ENCODE results near the gene ZNF346. TPM values are rescaled to one million over a fixed set of nuclear protein-coding genes. Genes with fewer than 3 reads are reported as not detected.
"Not testable (repeated sequence)": the region's sequence is repeated elsewhere in the genome, so short reads cannot be mapped to it uniquely, and the experiment has no call there.

Gene ZNF346
- total and polyA plus RNA-seq, 8 donors = 4.7 to 122 (median 16.4) TPM

DNA sequence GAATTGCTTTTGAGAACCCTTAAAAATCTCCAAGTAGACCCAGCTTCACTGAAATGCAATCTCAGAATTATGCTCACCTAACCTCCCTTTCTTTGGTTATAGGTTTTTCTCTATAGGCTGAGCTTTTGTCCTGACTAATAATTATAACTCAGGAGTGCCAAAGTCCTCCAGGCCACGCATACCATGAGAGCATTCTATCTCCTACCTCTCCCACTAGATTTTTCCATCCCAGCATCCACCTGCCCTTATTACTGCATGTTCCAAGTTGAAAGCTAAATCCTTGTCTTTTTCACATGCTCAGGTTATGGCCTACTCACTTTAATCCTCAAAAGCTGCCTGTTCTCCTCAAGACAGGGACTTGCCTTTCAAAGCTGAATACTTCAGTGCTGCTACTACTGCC lies 22.1 kb downstream of the ZNF346 start:
- Histone ChIP-seq H3K4me3 (no peak overlapping the region), H3K27ac (no peak overlapping the region), H3K36me3 (peaks cover 25 to 90% (median 84%) of the 10 kb centered on the region in 4 donors), H3K27me3 (no peaks in the 10 kb centered on the region), H3K9me3 (no peaks in the 10 kb centered on the region), H3K4me1 (peaks cover 0 to 6% (median 0%) of the 10 kb centered on the region in 4 donors)
- intact Hi-C loops (cut with DNase I; ENCODE audit: low total_unique reads) = no loop called here
- no peak for DNase-seq
- TF ChIP-seq POLR2A (IDR thresholded peaks at IDR 0.05) (no peak), POLR2AphosphoS5 (IDR thresholded peaks at IDR 0.05) (no peak)
- 68 to 100% (median 95%) methylated on average over 1 of the region's 1 CpG for WGBS, 5 donors

DNA sequence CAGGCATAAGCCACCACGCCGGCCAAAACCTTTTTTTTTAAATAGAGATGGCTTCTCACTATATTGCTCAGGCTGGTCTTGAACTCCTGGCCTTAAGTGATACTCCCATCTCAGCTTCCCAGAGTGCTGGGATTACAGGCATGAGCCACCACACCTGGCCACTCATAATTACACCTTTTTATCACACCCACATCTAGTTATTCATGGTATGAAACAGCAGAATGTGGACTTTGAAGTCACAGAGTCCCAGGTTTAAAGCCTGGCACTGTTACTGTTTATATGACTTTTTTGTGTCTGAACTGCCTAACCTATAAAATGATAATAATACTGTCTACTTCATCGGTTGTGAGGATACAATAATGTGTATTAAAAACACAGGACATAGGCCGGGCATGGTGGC lies 23.1 kb downstream of the ZNF346 start:
- Histone ChIP-seq H3K36me3 (peaks cover 25 to 97% (median 94%) of the 10 kb centered on the region in 4 donors), H3K9me3 (no peaks in the 10 kb centered on the region), H3K4me1 (peaks cover 0 to 6% (median 0%) of the 10 kb centered on the region in 4 donors), H3K27me3 (no peaks in the 10 kb centered on the region), H3K27ac (no peak overlapping the region), H3K4me3 (no peak overlapping the region)
- WGBS, 5 donors = 92 to 96% (median 93%) methylated on average over 4 of the region's 4 CpGs
- intact Hi-C loops (cut with DNase I; ENCODE audit: low total_unique reads) = no loop called here
- TF ChIP-seq POLR2AphosphoS5 (IDR thresholded peaks at IDR 0.05) (no peak), EP300 (IDR thresholded peaks at IDR 0.05) (no peak), POLR2A (IDR thresholded peaks at IDR 0.05) (no peak)
- TF ChIP-seq, protein P1, sequence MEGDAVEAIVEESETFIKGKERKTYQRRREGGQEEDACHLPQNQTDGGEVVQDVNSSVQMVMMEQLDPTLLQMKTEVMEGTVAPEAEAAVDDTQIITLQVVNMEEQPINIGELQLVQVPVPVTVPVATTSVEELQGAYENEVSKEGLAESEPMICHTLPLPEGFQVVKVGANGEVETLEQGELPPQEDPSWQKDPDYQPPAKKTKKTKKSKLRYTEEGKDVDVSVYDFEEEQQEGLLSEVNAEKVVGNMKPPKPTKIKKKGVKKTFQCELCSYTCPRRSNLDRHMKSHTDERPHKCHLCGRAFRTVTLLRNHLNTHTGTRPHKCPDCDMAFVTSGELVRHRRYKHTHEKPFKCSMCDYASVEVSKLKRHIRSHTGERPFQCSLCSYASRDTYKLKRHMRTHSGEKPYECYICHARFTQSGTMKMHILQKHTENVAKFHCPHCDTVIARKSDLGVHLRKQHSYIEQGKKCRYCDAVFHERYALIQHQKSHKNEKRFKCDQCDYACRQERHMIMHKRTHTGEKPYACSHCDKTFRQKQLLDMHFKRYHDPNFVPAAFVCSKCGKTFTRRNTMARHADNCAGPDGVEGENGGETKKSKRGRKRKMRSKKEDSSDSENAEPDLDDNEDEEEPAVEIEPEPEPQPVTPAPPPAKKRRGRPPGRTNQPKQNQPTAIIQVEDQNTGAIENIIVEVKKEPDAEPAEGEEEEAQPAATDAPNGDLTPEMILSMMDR (IDR thresholded peaks at IDR 0.05) = no peak
- no peak for DNase-seq

DNA sequence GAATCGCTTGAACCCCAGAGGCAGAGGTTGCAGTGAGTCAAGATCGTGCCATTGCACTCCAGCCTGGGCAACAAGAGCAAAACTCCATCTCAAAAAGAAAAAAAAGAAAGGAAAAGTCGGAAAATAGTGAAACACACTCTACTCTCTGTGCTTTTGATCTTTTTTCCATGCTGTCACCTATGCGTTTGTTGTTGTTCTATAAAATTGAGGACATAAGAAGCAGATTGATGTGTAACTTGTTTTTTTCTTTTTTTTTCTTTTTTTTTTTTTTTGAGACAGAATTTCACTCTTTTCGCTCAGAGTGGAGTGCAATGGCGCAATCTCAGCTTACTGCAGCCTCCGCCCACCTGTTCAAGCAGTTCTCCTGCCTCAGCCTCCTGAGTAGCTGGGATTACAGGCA lies 26.0 kb downstream of the ZNF346 start:
- H3K9me3 ChIP-seq; DNase-seq; H3K27ac ChIP-seq; H3K4me1 ChIP-seq; H3K27me3 ChIP-seq; H3K4me3 ChIP-seq; intact Hi-C loops (cut with DNase I; ENCODE audit: low total_unique reads): not testable (repeated sequence)
- peaks cover 22 to 99% (median 94%) of the 10 kb centered on the region in 4 donors for H3K36me3 ChIP-seq
- WGBS, 5 donors = 95 to 98% (median 96%) methylated on average over 7 of the region's 7 CpGs

DNA sequence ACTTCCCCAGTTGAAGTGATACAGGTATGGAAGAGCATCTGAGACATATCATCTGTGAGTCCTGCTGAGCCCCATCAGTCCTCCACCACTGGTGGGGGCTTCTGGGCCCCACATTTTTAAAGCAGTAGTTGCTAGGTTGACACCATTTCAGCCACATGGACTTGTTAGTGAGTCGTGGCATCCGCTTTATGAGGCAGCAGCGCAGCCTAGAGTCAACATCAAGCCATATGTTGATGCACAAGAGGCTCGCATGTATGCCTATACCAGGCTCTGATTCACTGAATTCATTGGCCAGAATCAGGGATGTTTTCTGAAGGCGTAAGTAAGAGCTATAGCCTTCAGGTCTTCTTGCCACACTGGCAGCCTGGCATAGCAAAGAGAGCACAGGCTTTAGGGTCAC lies 26.8 kb downstream of the ZNF346 start:
- Histone ChIP-seq H3K9me3 (no peaks in the 10 kb centered on the region), H3K27me3 (no peaks in the 10 kb centered on the region), H3K4me1 (no peaks in the 10 kb centered on the region), H3K4me3 (no peak overlapping the region), H3K27ac (no peak overlapping the region), H3K36me3 (peaks cover 21 to 99% (median 97%) of the 10 kb centered on the region in 4 donors)
- intact Hi-C loops (cut with DNase I; ENCODE audit: low total_unique reads) = no loop called here
- no peak for DNase-seq
- 82 to 97% (median 93%) methylated on average over 3 to 5 of the region's 5 CpGs for WGBS, 5 donors
- TF ChIP-seq, protein P1 (IDR thresholded peaks at IDR 0.05) = no peak
- TF ChIP-seq POLR2AphosphoS5 (IDR thresholded peaks at IDR 0.05) = no peak

DNA sequence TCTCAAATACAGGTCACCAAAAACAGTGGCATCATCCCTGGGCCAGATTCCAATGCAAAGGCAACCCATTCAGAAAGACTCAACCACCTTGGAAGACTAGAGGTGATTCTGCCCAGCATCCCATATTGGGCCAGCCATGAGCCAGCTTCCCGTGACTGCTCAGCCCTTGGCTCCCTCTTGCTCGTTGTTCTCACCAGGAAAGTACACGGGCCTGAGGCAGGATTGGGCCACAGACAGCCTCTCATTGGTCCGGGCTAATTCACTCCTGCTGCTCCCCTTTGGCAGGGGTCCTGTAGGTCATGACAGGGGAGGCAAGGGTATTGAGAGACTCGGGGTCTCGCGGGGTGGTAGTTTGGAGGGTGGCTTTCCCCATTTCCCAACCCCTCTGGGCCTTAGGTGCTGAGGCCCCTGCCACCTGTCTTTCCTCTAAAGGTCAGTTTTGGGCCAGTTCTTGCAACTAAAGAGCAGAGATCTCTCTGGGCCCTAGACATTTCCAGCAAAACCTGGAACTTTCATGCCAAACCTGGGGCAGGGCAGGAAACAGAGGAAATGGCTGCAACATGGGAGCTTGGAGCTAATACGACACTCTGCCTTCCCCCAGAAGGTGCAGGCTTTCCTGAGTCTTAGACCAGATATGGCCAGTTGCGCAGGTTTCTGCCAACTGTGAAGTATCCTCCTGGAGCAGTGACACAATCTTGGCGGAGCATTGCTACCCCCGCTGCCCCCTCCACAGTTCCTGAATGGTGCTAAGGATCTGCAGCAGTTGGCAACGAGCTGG lies 42.2 kb downstream of the ZNF346 start:
- WGBS, 5 donors = 79 to 89% (median 85%) methylated on average over 8 to 12 of the region's 12 CpGs
- intact Hi-C loops (cut with DNase I; ENCODE audit: low total_unique reads) = no loop called here
- Histone ChIP-seq H3K36me3 (peaks cover 17 to 82% (median 58%) of the 10 kb centered on the region in 4 donors), H3K9me3 (no peaks in the 10 kb centered on the region), H3K4me3 (no peak overlapping the region), H3K4me1 (no peaks in the 10 kb centered on the region), H3K27me3 (no peaks in the 10 kb centered on the region), H3K27ac (no peak overlapping the region)
- TF ChIP-seq, protein P1 (IDR thresholded peaks at IDR 0.05) = no peak
- TF ChIP-seq POLR2AphosphoS5 (IDR thresholded peaks at IDR 0.05) (no peak), EP300 (IDR thresholded peaks at IDR 0.05) (no peak), POLR2A (IDR thresholded peaks at IDR 0.05) (no peak)
- no peak for DNase-seq
